ENCODE results near the gene USP53. TPM values are rescaled to one million over a fixed set of nuclear protein-coding genes. Genes with fewer than 3 reads are reported as not detected.

USP53 gene
- total RNA-seq, 1 donor from 2014 or later: 32.3 TPM

DNA sequence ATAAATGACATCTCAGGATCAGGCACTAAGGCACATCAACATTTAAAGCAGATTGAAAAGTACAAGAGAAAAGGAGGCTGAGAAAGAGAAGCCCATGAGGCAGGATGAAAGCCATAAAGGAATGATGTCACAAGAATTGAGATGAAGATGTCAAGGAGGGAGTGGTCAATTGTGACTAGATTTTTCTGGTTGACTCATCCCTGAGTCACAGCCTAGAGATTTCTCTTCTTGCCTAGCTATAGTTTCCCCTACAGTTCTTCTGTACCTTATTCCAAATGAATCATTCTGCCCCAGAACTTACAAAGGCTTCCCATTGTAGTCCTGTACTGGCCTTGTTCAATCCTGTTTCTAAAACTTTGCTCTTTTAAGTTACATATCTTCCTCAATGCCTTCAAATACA, 3.4 kb upstream of the USP53 start:
- Mint-ChIP-seq H3K27ac (ENCODE audit: unreplicated experiment) (peak overlapping the region; percentile 97), H3K36me3 (ENCODE audit: low read depth, unreplicated experiment) (no peaks in the 10 kb centered on the region), H3K4me1 (ENCODE audit: low read depth, unreplicated experiment) (peaks cover 25% of the 10 kb centered on the region), H3K9me3 (ENCODE audit: unreplicated experiment) (no peaks in the 10 kb centered on the region), H3K4me3 (ENCODE audit: unreplicated experiment) (peak overlapping the region; percentile 20), H3K27me3 (ENCODE audit: low read depth, unreplicated experiment) (no peaks in the 10 kb centered on the region)
- Histone ChIP-seq H4K20me1 (ENCODE audit: insufficient read depth, low read length) (no peaks in the 10 kb centered on the region), H3K9me3 (ENCODE audit: insufficient read depth, low read depth, low read length) (no peaks in the 10 kb centered on the region), H3K79me2 (ENCODE audit: insufficient read depth, low read length) (peaks cover 9% of the 10 kb centered on the region), H3K4me3 (ENCODE audit: insufficient read depth, low read depth, low read length) (no peak overlapping the region), H3K9ac (ENCODE audit: low read length) (peak overlapping the region; percentile 54), H2AFZ (ENCODE audit: low read depth, low read length) (no peak overlapping the region), H3K4me2 (ENCODE audit: low read length) (peak overlapping the region; percentile 42), H3K27me3 (ENCODE audit: insufficient read depth, low read length) (no peaks in the 10 kb centered on the region), H3K27ac (ENCODE audit: low read depth, low read length) (peak overlapping the region; percentile 83), H3K4me1 (ENCODE audit: insufficient read depth, low read length) (peaks cover 14% of the 10 kb centered on the region), H3K36me3 (ENCODE audit: insufficient read depth, low read length) (no peaks in the 10 kb centered on the region)
- FAIRE-seq (peak; percentile 96), DNase-seq (ENCODE audit: low read depth) (peak; percentile 89)
- TF ChIP-seq, protein P1, sequence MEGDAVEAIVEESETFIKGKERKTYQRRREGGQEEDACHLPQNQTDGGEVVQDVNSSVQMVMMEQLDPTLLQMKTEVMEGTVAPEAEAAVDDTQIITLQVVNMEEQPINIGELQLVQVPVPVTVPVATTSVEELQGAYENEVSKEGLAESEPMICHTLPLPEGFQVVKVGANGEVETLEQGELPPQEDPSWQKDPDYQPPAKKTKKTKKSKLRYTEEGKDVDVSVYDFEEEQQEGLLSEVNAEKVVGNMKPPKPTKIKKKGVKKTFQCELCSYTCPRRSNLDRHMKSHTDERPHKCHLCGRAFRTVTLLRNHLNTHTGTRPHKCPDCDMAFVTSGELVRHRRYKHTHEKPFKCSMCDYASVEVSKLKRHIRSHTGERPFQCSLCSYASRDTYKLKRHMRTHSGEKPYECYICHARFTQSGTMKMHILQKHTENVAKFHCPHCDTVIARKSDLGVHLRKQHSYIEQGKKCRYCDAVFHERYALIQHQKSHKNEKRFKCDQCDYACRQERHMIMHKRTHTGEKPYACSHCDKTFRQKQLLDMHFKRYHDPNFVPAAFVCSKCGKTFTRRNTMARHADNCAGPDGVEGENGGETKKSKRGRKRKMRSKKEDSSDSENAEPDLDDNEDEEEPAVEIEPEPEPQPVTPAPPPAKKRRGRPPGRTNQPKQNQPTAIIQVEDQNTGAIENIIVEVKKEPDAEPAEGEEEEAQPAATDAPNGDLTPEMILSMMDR (IDR thresholded peaks at IDR 0.05; ENCODE audit: insufficient read depth, low read depth, low read length): no peak
- TF ChIP-seq EZH2 (IDR thresholded peaks at IDR 0.05; ENCODE audit: insufficient read depth, low read length): no peak

DNA sequence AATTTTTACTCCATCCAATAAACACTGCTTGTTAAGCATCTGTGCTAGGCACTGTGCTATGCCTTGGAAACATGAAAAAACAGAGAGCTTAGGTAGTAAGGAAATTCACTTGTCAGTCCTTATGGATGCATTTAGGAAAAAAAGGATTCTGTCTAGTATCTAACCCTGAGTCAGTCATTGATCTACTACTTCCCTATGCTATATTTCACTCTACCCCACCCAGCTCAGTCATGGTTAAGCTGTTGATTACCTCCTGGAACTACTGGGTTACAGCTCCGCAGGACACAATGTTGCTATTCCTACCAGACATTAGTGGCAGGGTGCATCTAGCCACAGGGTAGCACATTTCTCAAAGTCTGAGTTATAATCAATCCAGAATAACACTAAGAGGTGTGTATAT, 2.9 kb upstream of the USP53 start:
- peak overlapping the region; percentile 54 for H3K9ac ChIP-seq (ENCODE audit: low read length)
- H3K27me3 Mint-ChIP-seq (ENCODE audit: low read depth, unreplicated experiment): no peaks in the 10 kb centered on the region

DNA sequence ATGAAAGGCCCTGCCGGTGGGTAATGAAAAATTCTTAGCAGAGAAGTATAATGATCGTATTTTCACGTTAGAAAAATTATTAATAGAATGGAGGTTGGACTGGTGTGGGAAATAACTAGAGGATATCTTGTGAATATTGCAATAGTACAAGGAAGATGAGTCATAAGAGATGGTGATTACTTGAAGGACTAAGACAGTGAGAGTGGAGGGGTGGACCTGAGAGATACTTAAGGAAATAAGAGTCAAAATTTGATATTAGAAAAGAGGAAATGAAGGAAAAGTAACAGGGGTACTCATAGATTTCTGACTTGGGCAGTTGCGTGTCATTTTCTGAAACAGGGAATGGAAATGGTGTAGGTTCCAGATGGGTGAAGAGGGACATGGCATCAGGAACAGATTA, 1.7 kb upstream of the USP53 start:
- Mint-ChIP-seq H3K4me3 (ENCODE audit: unreplicated experiment) (peak overlapping the region; percentile 88), H3K27ac (ENCODE audit: unreplicated experiment) (peak overlapping the region; percentile 3), H3K9me3 (ENCODE audit: unreplicated experiment) (no peaks in the 10 kb centered on the region), H3K27me3 (ENCODE audit: low read depth, unreplicated experiment) (no peaks in the 10 kb centered on the region), H3K4me1 (ENCODE audit: low read depth, unreplicated experiment) (peaks cover 26% of the 10 kb centered on the region), H3K36me3 (ENCODE audit: low read depth, unreplicated experiment) (no peaks in the 10 kb centered on the region)
- FAIRE-seq: no peak
- no peaks in the 10 kb centered on the region for H3K36me3 ChIP-seq (ENCODE audit: insufficient read depth, low read length)
- H3K4me2 ChIP-seq (ENCODE audit: low read length): peak overlapping the region; percentile 85
- H3K27me3 ChIP-seq (ENCODE audit: insufficient read depth, low read length): no peaks in the 10 kb centered on the region
- TF ChIP-seq EZH2 (IDR thresholded peaks at IDR 0.05; ENCODE audit: insufficient read depth, low read length): no peak
- TF ChIP-seq, protein P1 (IDR thresholded peaks at IDR 0.05; ENCODE audit: insufficient read depth, low read depth, low read length): no peak
- peak overlapping the region; percentile 89 for H3K27ac ChIP-seq (ENCODE audit: low read depth, low read length)
- H4K20me1 ChIP-seq (ENCODE audit: insufficient read depth, low read length): no peaks in the 10 kb centered on the region
- peak overlapping the region; percentile 92 for H3K4me3 ChIP-seq (ENCODE audit: insufficient read depth, low read depth, low read length)
- H3K9ac ChIP-seq (ENCODE audit: low read length): peak overlapping the region; percentile 93
- peaks cover 14% of the 10 kb centered on the region for H3K4me1 ChIP-seq (ENCODE audit: insufficient read depth, low read length)
- no peak overlapping the region for H2AFZ ChIP-seq (ENCODE audit: low read depth, low read length)
- H3K79me2 ChIP-seq (ENCODE audit: insufficient read depth, low read length): peaks cover 26% of the 10 kb centered on the region
- DNase-seq (ENCODE audit: low read depth): no peak
- no peaks in the 10 kb centered on the region for H3K9me3 ChIP-seq (ENCODE audit: insufficient read depth, low read depth, low read length)

More for the DNA sequence above, 2.9 kb upstream of the USP53 start:
- peaks cover 26% of the 10 kb centered on the region for H3K4me1 Mint-ChIP-seq (ENCODE audit: low read depth, unreplicated experiment)
- Histone ChIP-seq H3K27me3 (ENCODE audit: insufficient read depth, low read length) (no peaks in the 10 kb centered on the region), H3K4me2 (ENCODE audit: low read length) (peak overlapping the region; percentile 42), H3K36me3 (ENCODE audit: insufficient read depth, low read length) (no peaks in the 10 kb centered on the region), H3K9me3 (ENCODE audit: insufficient read depth, low read depth, low read length) (no peaks in the 10 kb centered on the region), H3K27ac (ENCODE audit: low read depth, low read length) (peak overlapping the region; percentile 83), H4K20me1 (ENCODE audit: insufficient read depth, low read length) (no peaks in the 10 kb centered on the region), H3K4me3 (ENCODE audit: insufficient read depth, low read depth, low read length) (no peak overlapping the region), H3K4me1 (ENCODE audit: insufficient read depth, low read length) (peaks cover 14% of the 10 kb centered on the region), H3K79me2 (ENCODE audit: insufficient read depth, low read length) (peaks cover 14% of the 10 kb centered on the region), H2AFZ (ENCODE audit: low read depth, low read length) (peak overlapping the region; percentile 4)
- H3K4me3 Mint-ChIP-seq (ENCODE audit: unreplicated experiment): peak overlapping the region; percentile 20
- peak overlapping the region; percentile 93 for H3K27ac Mint-ChIP-seq (ENCODE audit: unreplicated experiment)
- FAIRE-seq (no peak), DNase-seq (ENCODE audit: low read depth) (no peak)
- no peaks in the 10 kb centered on the region for H3K36me3 Mint-ChIP-seq (ENCODE audit: low read depth, unreplicated experiment)
- H3K9me3 Mint-ChIP-seq (ENCODE audit: unreplicated experiment): no peaks in the 10 kb centered on the region
- no peak for TF ChIP-seq EZH2 (IDR thresholded peaks at IDR 0.05; ENCODE audit: insufficient read depth, low read length)
- TF ChIP-seq, protein P1 (IDR thresholded peaks at IDR 0.05; ENCODE audit: insufficient read depth, low read depth, low read length): no peak
